ENCODE measurements around the gene TBC1D24.
"Not testable (repeated sequence)": the region's sequence is repeated elsewhere in the genome, so short reads cannot be mapped to it uniquely, and the experiment has no call there.

Gene TBC1D24

DNA sequence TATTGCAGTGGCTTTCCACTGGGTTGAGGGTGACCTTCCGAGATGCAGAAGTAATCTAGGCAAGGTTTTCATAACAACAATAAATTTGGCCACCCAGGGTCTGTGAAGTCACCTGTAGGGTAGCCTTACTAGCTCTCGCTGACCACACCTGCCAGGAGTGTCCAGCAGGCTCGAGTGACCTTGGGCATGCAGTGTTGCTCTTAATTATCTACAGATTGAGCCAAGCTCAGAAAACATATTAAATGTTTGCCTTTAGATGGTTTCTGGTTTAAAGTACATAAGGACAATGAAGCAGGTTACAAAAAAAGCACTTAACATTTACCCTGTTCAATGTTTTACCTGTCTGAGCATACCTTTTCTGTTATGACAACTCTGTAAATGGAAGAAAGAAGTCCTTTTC lies 1.8 kb downstream of the TBC1D24 start:
- DNase-seq (ENCODE audit: extremely low read depth, low read depth), result no peak
- H3K4me3 ChIP-seq (replicated peaks; ENCODE audit: low read depth, low read length), result no peak overlapping the region
- TF ChIP-seq, protein P1, sequence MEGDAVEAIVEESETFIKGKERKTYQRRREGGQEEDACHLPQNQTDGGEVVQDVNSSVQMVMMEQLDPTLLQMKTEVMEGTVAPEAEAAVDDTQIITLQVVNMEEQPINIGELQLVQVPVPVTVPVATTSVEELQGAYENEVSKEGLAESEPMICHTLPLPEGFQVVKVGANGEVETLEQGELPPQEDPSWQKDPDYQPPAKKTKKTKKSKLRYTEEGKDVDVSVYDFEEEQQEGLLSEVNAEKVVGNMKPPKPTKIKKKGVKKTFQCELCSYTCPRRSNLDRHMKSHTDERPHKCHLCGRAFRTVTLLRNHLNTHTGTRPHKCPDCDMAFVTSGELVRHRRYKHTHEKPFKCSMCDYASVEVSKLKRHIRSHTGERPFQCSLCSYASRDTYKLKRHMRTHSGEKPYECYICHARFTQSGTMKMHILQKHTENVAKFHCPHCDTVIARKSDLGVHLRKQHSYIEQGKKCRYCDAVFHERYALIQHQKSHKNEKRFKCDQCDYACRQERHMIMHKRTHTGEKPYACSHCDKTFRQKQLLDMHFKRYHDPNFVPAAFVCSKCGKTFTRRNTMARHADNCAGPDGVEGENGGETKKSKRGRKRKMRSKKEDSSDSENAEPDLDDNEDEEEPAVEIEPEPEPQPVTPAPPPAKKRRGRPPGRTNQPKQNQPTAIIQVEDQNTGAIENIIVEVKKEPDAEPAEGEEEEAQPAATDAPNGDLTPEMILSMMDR (IDR thresholded peaks at IDR 0.05; ENCODE audit: low read depth, low read length, missing control alignments), result no peak

DNA sequence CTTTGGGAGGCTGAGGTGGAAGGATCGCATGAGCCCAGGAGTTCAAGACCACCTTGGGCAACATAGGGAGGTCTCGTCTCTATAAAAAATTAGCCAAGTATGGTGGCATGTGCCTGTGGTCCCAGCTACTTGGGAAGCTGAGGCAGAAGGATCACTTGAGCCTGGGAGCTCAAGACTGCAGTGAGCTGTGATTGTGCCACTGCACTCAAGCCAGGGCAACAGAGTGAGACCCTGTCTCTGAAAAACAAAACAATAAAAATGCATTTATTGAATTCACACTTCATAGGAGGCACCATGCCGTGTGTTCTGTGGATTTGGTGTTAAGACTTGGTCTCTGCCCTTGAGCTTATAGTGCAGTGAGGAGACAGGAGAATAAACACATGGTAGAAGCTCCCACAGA lies 2.4 kb downstream of the TBC1D24 start:
- no peak overlapping the region for H3K4me3 ChIP-seq (replicated peaks; ENCODE audit: low read depth, low read length)
- TF ChIP-seq, protein P1 (IDR thresholded peaks at IDR 0.05; ENCODE audit: low read depth, low read length, missing control alignments), result no peak
- no peak for DNase-seq (ENCODE audit: extremely low read depth, low read depth)

DNA sequence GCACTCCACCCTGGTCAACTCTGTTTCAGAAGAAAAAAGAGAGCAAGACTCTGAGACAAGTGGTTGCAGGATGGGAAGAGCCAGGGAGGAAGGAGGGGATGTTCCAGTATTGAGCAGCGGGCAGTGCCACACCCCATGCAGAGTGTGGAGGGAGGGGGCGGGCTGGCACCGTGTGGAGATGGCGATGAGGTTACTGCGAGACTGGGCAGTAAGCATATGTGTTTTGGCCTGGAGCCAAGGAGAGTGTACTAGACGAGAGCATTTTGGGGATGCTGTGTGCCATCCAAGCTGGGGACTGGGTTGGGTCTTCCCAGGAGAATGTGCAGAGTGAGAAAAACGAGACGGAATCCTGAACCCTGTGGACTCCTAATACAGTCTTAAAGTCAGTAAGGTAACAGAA lies 3.4 kb downstream of the TBC1D24 start:
- no peak overlapping the region for H3K4me3 ChIP-seq (replicated peaks; ENCODE audit: low read depth, low read length)
- TF ChIP-seq, protein P1 (IDR thresholded peaks at IDR 0.05; ENCODE audit: low read depth, low read length, missing control alignments), result no peak
- no peak for DNase-seq (ENCODE audit: extremely low read depth, low read depth)

DNA sequence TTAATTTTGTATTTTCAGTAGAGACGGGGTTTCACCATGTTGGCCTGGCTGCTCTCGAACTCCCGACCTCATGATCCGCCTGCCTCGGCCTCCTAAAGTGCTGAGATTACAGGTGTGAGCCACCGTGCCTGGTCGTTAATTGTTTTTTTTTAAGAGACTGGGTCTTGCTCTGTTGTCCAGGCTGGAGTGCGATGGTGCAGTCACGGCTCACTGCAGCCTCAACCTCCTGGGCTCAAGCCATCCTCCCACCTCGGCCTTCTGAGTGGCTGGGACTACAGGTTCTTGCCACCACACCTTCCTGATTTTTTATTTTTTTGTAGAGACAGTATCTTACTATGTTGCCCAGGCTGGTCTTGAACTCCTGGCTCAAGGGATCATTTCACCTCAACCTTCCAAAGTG lies 5.1 kb downstream of the TBC1D24 start:
- H3K4me3 ChIP-seq (replicated peaks; ENCODE audit: low read depth, low read length), result not testable (repeated sequence)

DNA sequence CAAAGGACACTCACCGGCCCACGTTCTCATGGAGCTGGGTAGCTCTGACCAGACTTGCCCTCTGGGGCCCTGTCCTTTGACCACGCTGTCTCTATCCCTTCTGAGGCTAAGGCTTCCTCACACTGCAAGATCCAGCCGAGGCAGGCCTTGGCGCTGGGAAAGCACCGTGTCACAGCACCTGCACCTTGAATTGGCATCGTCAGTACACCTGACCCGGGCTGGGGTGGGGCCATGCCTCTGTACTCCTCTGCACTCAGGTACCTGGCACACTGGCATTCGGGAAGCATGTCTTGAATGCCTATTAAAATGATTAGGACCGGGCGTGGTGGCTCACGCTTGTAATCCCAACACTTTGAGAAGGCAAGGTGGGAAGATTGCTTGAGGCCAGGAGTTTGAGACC lies 6.0 kb downstream of the TBC1D24 start:
- TF ChIP-seq, protein P1 (IDR thresholded peaks at IDR 0.05; ENCODE audit: low read depth, low read length, missing control alignments), result no peak
- no peak overlapping the region for H3K4me3 ChIP-seq (replicated peaks; ENCODE audit: low read depth, low read length)
- DNase-seq (ENCODE audit: extremely low read depth, low read depth), result no peak

More for the DNA sequence above, 5.1 kb downstream of the TBC1D24 start:
- not testable (repeated sequence) for DNase-seq (ENCODE audit: extremely low read depth, low read depth)

DNA sequence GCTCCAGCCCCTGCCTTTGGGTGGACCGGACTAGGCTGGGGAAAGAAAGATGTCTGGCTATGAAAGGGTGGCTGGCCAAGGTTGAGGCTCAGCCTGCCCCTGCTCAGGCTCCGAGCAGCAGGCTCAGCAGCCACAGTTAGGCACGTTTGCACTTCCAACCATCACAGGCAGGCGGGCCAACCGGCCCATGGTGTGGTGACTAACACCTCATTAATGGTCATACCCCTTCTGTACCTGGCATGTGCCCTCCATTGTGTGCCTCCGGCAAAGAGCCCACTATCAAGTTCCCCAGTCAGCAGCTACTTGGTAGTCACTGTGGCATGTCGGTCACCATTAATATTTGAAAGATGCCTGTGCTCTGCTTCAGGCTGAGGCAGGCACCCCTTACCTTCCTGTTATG lies 6.7 kb downstream of the TBC1D24 start:
- no peak for DNase-seq (ENCODE audit: extremely low read depth, low read depth)
- H3K4me3 ChIP-seq (replicated peaks; ENCODE audit: low read depth, low read length), result no peak overlapping the region
- TF ChIP-seq, protein P1 (IDR thresholded peaks at IDR 0.05; ENCODE audit: low read depth, low read length, missing control alignments), result no peak

DNA sequence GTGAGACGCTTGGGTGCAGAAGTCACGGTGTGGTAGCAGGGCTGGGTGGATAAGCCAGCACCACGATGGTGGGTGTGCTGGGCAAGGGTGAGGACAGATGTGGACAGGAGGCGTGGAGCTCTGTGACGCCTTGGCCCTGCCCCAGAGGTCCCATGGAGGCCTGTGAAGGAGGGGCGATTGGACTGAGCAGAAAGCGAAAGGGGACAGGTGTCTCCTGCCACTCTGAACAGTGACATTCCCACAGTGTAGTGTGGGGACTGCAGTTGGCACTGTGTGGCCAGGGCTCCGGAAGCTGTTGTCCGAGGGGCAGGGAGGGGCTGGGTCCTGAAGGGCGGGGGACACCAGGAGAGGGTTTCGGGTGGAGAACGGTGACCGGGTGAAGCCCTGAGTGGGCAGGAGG lies 7.3 kb downstream of the TBC1D24 start:
- H3K4me3 ChIP-seq (replicated peaks; ENCODE audit: low read depth, low read length), result no peak overlapping the region
- TF ChIP-seq, protein P1 (IDR thresholded peaks at IDR 0.05; ENCODE audit: low read depth, low read length, missing control alignments), result no peak
- no peak for DNase-seq (ENCODE audit: extremely low read depth, low read depth)

All from HFF-Myc (cell line).